ENCODE measurements around the gene GPR132. TPM values are rescaled to one million over a fixed set of nuclear protein-coding genes. Genes with fewer than 3 reads are reported as not detected.
"Not testable (repeated sequence)": the region's sequence is repeated elsewhere in the genome, so short reads cannot be mapped to it uniquely, and the experiment has no call there.

Gene GPR132
- 10 to 100 TPM in 1 of 6 donors, 1 to 10 TPM in 5; 3.0 to 14.7 (median 7.0) TPM for total RNA-seq

DNA sequence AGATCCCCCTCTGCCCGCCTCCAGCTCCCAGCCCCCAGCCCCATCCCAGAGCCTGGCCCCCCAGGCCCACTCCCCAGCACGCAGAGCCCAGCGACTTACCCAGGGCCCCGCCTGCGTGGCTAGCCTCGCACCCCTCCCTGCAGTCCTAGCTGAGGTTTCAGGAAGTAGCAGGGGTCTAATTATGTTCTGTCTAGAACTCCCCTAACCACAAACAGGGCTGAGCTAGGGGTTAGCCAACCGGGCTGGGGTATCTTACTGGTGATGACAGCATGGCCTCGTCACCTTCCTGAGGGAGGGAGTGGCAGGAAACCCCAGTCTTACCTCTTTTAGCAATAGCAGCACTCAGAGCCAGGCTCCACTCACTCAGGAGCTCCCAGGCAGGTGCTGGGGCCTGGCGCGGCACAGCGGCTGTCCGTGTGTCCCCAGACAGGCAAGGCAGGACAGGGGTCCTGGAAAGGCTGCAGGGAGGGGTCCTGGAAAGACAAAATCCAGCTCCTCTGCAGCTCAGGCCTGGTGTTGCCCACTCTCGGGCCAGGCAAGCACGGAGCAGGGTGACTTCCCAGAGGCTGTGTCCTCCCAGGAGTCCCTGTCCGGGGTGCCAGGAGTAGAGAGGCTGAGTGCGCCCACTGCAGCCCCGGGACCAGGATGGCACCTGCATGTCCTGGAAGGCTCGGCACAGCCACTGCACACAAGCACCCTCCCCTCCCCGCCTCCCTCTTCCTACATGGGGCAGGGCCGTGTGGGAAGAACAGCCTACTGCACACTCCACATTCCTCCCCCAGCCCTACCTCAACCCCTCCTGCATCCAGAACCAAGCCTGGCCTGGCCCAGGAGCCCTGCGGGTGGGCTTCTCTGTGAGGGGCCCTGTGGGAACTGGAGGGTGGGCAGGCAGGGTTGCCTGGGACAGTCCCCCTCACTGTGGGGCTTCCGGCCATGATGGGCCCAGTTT is at the start of gene GPR132:
Gene GPR132, minus strand, starts transcription at position 151 of the 949 bp plus-strand sequence. CDS start 10,010 bp downstream, outside the sequence.
- peak within 1 kb of the TSS; percentile 78 to 91 (median 83) for H3K27ac ChIP-seq
- 27 to 46% methylated on average over 7 to 22 of the region's 22 CpGs for WGBS, 2 donors
- ATAC-seq (ENCODE audit: low FRiP score in 2 of 2) (peak; percentile 67 to 75), DNase-seq (peak; percentile 86 to 90)
- no peaks in the 10 kb centered on the region for H3K9me3 ChIP-seq
- H3K27me3 ChIP-seq, result no peaks in the 10 kb centered on the region
- H3K4me1 ChIP-seq, result peaks cover 21 to 66% (median 48%) of the 10 kb centered on the region in 4 donors
- no peaks in the 10 kb centered on the region for H3K36me3 ChIP-seq
- TF ChIP-seq EP300 (IDR thresholded peaks at IDR 0.05) (peak in 1 of 4 donors; percentile 32), POLR2AphosphoS5 (IDR thresholded peaks at IDR 0.05) (peak; percentile 81 to 82), POLR2A (IDR thresholded peaks at IDR 0.05) (peak in 3 of 4 donors; percentile 37 to 83 (median 73))
- TF ChIP-seq, protein P1, sequence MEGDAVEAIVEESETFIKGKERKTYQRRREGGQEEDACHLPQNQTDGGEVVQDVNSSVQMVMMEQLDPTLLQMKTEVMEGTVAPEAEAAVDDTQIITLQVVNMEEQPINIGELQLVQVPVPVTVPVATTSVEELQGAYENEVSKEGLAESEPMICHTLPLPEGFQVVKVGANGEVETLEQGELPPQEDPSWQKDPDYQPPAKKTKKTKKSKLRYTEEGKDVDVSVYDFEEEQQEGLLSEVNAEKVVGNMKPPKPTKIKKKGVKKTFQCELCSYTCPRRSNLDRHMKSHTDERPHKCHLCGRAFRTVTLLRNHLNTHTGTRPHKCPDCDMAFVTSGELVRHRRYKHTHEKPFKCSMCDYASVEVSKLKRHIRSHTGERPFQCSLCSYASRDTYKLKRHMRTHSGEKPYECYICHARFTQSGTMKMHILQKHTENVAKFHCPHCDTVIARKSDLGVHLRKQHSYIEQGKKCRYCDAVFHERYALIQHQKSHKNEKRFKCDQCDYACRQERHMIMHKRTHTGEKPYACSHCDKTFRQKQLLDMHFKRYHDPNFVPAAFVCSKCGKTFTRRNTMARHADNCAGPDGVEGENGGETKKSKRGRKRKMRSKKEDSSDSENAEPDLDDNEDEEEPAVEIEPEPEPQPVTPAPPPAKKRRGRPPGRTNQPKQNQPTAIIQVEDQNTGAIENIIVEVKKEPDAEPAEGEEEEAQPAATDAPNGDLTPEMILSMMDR (IDR thresholded peaks at IDR 0.05), result no peak
- H3K4me3 ChIP-seq, result peak within 1 kb of the TSS in 3 of 4 donors; percentile 34 to 47 (median 46)

DNA sequence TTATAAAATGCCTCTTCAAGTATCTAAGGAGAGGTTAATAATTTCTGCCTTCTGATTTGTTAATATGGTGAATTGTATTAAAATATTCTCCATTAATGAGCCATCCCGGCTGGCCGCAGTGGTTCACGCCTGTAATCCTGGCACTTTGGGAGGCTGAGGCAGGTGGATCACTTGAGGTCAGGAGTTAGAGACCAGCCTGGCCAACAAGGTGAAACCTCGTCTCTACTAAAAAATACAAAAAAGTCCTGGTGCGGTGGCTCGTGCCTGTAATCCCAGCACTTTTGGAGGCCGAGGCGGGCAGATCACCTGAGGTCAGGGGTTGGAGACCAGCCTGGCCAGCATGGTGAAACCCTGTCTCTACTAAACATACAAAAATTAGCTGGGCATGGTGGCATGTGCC is 44.0 kb upstream of the GPR132 start:
- peak in 1 of 2 donors; percentile 2 for DNase-seq
- H3K27me3 ChIP-seq; H3K36me3 ChIP-seq; H3K9me3 ChIP-seq; H3K27ac ChIP-seq; ATAC-seq (ENCODE audit: low FRiP score in 2 of 2); H3K4me1 ChIP-seq; H3K4me3 ChIP-seq: not testable (repeated sequence)
- WGBS, 2 donors, result 89 to 93% methylated on average over 5 to 8 of the region's 8 CpGs

DNA sequence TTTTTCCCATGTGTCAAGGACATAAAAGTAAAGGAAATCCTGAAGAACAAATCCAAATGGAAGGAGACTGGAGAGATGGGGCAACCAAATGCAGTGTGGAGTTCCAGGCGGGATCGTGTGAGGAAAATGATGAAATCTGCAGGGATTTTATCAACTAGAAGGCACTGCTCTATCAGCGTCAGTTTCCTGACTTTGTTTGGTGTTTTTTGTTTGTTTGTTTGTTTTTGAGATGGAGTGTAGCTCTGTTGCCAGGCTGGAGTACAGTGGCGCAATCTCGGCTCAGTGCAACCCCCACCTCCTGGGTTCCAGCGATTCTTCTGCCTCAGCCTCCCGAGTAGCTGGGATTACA is 43.3 kb upstream of the GPR132 start:
- WGBS, 2 donors, result 70 to 81% methylated on average over 7 of the region's 7 CpGs
- no peaks in the 10 kb centered on the region for H3K4me1 ChIP-seq
- TF ChIP-seq EP300 (IDR thresholded peaks at IDR 0.05) (no peak), POLR2A (IDR thresholded peaks at IDR 0.05) (no peak), POLR2AphosphoS5 (IDR thresholded peaks at IDR 0.05) (no peak)
- TF ChIP-seq, protein P1 (IDR thresholded peaks at IDR 0.05), result no peak
- no peaks in the 10 kb centered on the region for H3K27me3 ChIP-seq
- ATAC-seq (ENCODE audit: low FRiP score in 2 of 2), result no peak
- no peak for DNase-seq
- H3K27ac ChIP-seq, result no peak overlapping the region
- H3K4me3 ChIP-seq, result no peak overlapping the region
- H3K36me3 ChIP-seq, result no peaks in the 10 kb centered on the region
- H3K9me3 ChIP-seq, result no peaks in the 10 kb centered on the region

- H3K27ac ChIP-seq, result no peak overlapping the region
- TF ChIP-seq POLR2A (IDR thresholded peaks at IDR 0.05) (no peak), POLR2AphosphoS5 (IDR thresholded peaks at IDR 0.05) (no peak), EP300 (IDR thresholded peaks at IDR 0.05) (no peak)
- TF ChIP-seq, protein P1 (IDR thresholded peaks at IDR 0.05), result no peak
- H3K9me3 ChIP-seq, result no peaks in the 10 kb centered on the region
- no peak for ATAC-seq (ENCODE audit: low FRiP score in 2 of 2)
- H3K36me3 ChIP-seq, result no peaks in the 10 kb centered on the region
- no peak for DNase-seq
- no peak overlapping the region for H3K4me3 ChIP-seq
- H3K27me3 ChIP-seq, result no peaks in the 10 kb centered on the region
- H3K4me1 ChIP-seq, result no peaks in the 10 kb centered on the region
- 73 to 74% methylated on average over 7 to 9 of the region's 9 CpGs for WGBS, 2 donors
These were observed 42.7 kb upstream of the GPR132 start for GRCh38 chr14:105107781-105108515.

DNA sequence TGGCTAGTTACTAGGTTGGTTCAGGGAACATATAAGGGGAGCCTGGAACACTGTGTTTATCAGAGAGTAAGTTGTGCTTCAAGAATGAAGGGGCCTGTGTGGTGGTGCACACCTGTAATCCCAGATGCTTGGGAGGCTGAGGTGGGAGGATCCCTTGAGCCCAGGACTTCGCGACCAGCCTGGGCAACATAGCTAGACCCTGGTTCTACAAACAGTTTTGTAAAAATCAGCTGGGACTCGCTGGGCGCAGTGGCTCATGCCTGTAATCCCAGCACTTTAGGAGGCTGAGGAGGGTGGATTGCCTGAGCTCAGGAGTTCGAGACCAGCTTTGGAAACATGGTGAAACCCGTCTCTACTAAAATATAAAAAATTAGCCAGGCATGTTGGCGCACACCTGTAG is 42.1 kb upstream of the GPR132 start:
- Histone ChIP-seq H3K4me3 (no peak overlapping the region), H3K4me1 (no peaks in the 10 kb centered on the region), H3K27me3 (no peaks in the 10 kb centered on the region), H3K36me3 (no peaks in the 10 kb centered on the region), H3K9me3 (no peaks in the 10 kb centered on the region), H3K27ac (no peak overlapping the region)
- WGBS, 2 donors, result 90 to 92% methylated on average over 6 to 7 of the region's 7 CpGs
- no peak for DNase-seq
- ATAC-seq (ENCODE audit: low FRiP score in 2 of 2), result no peak
- TF ChIP-seq POLR2A (IDR thresholded peaks at IDR 0.05) (no peak), POLR2AphosphoS5 (IDR thresholded peaks at IDR 0.05) (no peak), EP300 (IDR thresholded peaks at IDR 0.05) (no peak)
- TF ChIP-seq, protein P1 (IDR thresholded peaks at IDR 0.05), result no peak
